Muscle of back (tissue), 11 donors: Measurements from ENCODE around the gene ARHGEF7. TPM values are rescaled to one million over a fixed set of nuclear protein-coding genes. Genes with fewer than 3 reads are reported as not detected.
"Not testable (repeated sequence)": the region's sequence is repeated elsewhere in the genome, so short reads cannot be mapped to it uniquely, and the experiment has no call there.

Experiments
- DNase-seq, 3 donors: peaks; one replicate each; pipeline versions ENCODE4 v3.0.0 to v3.0.0-alpha.2; 2013
- polyA plus RNA-seq, 10 donors: library from polyadenylated mRNA; unstranded; fragments of 120-200 nt; gene quantifications; one replicate each; pipeline ENCODE4 v1.2.1, GENCODE V29; 2013; ENCODE audit not compliant: insufficient read length in 10 of 10

The ARHGEF7 gene
- polyA plus RNA-seq, 10 donors, result 54.3 to 90.5 (median 73.8) TPM

- DNase-seq, result no peak
Observed at GRCh38 chr13:111166882-111167675, 52.0 kb downstream of the ARHGEF7 start.

DNA sequence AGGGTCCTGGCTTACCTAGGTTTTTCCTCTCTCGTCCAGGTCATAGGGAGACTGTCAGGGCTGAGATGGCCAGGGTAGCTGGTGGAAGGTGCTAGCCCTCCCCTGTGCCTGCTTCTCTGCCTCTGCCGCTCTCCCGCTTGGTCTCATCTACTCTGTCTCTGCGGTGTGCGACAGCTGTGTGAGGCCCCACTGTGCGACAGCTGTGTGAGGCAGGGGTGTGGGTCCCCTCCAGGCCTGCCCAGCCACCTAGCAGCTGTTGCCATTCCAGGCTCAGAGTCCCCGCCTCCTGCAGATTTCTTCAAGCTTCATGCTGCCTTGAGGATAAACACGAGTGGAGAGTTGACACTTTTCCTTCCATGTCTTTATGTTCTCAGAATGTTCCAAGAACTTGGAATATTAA, 53.0 kb downstream of the ARHGEF7 start:
- peak; percentile 52 to 74 (median 69) for DNase-seq

- DNase-seq, result no peak
Observed at GRCh38 chr13:111171112-111171511, 56.0 kb downstream of the ARHGEF7 start.

DNA sequence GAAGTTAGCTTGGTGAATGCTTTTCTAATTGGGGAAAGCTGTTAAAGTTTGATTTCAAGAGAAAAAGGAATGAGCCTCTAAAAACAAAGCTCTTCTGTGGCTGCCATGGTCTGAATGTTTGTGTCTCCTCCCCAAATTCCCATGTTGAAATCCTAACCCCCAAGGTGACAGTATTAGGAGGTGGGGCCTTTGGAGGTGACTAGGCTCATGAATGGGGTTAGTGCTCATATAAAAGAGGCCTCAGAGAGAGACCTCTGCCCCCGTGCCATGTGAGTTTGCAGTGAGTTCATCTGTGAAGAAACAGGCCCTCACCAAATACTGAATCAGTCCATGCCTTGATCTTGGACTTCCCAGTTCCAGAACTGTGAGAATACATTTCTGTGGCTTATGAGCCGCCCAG, 56.5 kb downstream of the ARHGEF7 start:
- DNase-seq, result no peak

GRCh38 chr13:111174377-111175114, 59.4 kb downstream of the ARHGEF7 start:
- no peak for DNase-seq

GRCh38 chr13:111175372-111175771, 60.3 kb downstream of the ARHGEF7 start:
- no peak for DNase-seq

DNA sequence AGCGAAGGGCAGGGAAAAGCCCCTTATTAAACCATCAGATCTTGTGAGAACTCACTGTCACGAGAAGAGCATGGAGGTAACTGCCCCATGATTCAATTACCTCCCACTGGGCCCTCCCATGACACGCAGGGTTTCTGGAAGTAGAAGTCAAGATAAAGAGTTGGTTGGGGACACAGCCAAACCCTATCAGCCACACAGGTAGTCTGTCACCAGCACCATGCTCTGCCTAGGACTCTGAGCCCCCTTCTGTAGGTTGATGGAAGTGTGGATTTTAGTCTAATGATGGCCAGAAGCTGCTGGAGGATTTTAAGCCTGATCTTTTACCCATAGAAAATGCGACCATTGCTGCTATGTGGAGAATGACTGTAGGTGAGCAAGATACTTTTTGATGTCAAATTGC, 60.8 kb downstream of the ARHGEF7 start:
- no peak for DNase-seq

DNA sequence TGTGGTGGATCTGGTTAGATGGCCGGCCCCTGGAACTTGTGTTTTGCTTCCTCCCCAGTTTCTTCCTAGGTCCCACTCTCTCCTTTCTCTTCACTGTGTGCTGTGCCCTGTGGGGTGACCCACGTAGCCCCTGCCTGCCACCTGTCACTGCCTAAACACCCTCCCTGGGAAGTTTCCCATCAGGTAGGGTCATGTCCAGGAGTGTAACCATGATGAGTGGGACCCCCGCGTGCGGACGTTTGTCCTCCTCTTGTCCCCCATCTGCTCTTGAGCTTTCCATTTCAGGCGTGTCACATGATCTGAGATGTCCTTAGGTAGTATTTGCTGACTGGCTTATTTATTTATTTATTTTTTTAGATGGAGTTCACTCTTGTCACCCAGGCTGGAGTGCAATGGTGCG, 61.3 kb downstream of the ARHGEF7 start:
- DNase-seq, result no peak

DNA sequence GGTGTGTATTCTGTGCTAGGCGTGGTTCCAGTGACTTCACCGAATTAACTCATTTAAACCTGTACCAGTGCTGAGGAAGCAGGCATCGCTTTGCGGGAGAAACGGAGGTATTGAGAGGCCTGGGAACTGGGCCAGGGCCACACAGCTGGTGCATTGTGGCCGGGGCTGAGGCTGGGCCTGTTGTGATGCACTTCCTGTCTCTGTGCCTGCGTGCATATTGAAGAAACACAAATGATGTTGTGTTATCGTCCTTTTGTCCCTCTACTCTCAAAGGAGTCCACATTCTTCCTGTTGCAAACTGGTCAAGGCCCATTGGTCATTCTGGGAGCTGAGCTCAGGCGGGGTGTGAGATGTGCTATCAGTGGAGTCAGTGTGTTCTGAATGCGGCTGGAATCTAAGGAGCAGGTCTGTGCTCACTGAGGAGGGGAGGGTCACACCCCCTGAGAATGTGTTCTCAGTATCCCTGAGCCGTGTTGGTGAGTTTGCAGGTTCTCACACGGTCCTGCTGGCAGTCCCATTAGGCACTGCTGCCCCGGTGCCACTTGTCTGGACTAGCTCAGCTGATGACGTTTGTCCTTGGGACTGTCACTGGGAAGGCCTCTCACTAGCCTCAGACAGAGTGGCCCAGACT, 62.1 kb downstream of the ARHGEF7 start:
- DNase-seq, result peak in 1 of 3 donors; percentile 67

- DNase-seq, result no peak
Observed at GRCh38 chr13:111177921-111178320, 62.8 kb downstream of the ARHGEF7 start.

- DNase-seq, result peak in 2 of 3 donors; percentile 50 to 71
Observed at GRCh38 chr13:111178402-111178801, 63.3 kb downstream of the ARHGEF7 start.

DNA sequence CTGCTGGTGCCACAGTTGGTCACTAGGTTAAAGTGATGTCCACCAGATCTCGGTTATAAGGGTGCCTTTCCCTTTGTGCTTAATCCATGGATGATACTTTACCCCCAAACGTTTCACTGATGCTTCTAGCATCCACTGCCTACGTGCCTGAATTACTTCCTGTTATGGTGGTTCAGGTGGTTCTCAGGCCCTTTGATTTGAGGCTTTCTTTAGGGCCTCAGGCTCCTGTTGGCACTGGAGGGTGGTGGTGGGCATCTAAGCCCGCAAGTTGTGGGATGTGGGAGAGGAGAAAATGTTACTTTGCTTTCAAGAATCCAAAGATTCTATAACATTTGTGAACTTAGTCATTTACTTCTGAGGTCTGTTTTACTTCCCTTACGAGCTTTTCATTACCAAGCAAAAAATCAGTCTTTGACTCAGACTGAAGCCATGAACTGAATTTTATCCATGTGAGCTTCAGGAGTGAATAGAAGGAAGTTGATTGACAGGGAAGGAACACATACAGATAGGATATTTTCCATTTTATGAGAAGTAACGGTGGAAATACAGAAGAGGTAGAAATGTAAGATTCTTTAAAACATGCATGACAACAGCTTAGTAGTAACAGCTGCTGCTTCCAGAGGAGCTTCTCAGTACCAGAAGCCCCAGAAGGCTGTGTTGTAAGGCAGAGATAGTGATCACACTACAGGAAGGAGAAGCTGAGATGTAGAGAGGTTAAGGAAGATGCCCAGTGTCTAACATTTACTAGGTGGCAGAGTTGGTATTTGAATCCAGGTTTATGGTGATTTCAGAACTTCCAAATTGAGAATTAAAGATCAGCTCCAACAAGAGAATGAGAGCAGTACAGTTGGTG, 65.0 kb downstream of the ARHGEF7 start:
- no peak for DNase-seq

DNA sequence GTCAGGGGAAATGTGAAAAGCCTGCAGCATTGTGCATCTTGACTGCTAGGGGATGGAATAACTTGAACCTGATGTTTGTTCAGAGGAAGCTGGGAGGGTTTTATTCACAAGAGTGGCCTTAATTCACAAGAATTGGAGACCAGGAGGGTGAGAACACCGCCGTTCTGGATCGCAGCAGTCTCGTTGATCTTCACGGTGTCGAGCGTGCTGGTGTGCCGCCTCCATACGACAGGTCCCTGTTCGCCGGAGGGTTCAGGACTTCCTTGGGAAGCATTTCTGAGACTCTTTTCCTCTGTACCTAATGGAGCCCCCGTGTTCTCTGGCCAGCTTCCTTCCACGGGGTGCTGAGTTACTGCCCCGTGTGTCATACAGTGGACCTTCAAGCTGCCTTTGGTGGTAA, 66.9 kb downstream of the ARHGEF7 start:
- DNase-seq, result no peak

GRCh38 chr13:111183087-111183645, 68.1 kb downstream of the ARHGEF7 start:
- no peak for DNase-seq

- no peak for DNase-seq
Observed at GRCh38 chr13:111183959-111184358, 68.8 kb downstream of the ARHGEF7 start.

DNA sequence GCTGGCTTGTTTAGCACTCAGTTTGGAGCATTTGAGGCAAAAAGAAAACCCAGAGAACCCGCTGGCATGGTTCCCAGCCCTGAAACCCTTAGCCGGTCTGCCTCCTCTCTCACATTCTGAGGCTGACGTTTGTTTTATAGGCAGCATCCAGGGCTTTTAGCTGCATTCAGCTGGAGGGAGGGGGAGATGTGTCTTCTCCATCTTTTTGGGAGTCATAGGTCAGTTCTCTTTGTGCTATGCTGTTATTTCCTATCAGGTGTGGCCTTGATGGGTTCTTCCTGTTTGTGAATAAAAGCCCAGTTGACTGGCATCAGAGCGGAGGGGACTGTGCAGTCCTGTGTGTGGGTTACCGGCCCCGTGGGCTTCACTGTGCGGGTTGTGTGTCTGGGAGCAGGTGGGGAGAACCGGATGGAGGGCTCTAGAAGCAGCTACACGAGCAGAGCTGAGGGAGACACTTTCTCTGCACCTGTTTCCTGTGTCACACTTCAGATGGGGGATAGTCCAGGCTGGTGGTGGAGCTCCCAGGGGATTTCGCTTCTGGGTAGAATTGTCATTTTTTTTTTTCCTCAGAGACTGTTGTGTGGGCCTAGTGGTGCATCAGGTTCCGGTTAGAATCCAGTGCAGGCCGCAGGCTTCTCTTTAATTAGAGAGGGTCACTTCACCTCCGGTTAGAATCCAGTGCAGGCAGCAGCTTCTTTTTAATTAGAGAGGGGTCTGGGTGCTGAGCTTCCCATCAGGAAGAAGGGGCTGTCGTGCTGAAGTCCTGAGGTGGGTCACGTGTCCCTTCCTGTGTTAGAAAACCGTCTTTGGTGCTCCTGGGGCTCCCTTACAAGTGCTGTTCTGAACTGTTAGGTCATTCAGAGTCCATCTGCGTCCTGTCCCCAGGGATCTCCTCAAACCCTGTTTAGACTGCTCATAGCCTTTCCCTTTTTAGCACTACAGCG, 69.6 kb downstream of the ARHGEF7 start:
- DNase-seq, result peak in 1 of 3 donors; percentile 82

GRCh38 chr13:111186305-111186935, 71.3 kb downstream of the ARHGEF7 start:
- no peak for DNase-seq

DNA sequence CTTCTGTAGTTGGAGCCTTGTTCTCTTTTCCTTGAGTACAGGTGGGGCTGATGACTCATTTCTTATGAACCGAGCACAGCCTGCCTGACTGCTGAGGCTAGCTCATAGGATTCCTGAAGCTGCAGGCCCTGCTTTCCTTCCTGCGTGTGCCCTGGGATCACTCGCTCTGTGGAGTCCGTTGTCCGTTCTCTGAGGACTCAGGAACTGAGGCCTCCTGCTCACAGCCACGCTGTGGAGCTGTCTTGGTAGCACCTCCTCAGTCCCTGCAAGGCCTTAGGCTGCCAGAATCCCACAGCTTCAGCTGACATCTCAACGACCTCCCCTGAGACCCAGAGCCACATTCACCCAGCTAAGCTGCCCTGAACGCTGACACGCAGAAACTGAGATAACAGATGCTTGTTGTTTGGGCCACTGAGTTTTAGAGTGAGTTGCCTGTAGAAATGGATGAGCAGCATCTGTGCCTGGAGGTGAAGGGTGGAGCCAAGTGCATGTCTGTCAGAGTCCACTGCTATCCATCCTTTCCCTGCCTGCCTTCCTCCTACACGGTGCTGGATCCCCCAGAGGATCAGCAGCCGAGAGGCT, 72.9 kb downstream of the ARHGEF7 start:
- no peak for DNase-seq

DNA sequence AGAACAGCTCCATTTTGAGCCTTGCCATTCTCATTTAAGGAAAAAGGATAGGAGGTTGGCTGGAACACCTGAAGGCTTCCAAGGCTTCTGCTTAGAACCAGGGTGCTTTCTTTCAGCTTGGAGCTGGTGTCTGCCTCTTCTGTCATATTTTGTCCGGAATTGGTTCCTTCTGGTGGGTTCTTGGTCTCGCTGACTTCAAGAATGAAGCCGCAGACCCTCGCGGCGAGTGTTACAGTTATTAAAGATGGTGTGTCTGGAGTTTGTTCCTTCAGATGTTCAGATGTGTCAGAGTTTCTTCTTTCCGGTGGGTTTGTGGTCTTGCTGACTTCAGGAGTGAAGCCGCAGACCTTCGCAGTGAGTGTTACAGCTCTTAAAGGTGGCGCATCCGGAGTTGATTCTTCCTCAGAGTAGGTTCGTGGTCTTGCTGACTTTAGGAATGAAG, 74.0 kb downstream of the ARHGEF7 start:
- not testable (repeated sequence) for DNase-seq
